ENCODE results near the gene MYL2. TPM values are rescaled to one million over a fixed set of nuclear protein-coding genes. Genes with fewer than 3 reads are reported as not detected.

Gene MYL2
- total and polyA plus RNA-seq, 12 donors = 9,270 to 56,186 (median 26,130) TPM

DNA sequence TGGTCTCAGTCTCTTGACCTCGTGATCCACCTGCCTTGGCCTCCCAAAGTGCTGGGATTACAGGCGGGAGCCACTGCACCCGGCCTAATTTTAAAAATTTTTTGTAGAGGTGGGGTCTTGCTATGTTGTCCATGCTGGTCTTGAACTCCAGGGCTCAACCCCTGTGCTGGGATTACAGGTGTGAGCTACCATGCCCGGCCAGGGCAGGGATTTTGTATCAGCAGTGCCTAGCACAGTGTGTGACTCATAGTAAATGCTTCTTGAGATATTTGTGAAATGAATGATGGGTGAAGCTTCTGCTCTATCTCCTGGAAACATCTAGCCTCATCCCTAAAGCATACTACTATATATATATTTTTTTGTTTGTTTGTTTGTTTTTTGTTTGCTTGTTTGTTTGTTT, 37.1 kb downstream of the MYL2 start:
- TF ChIP-seq, protein P1, sequence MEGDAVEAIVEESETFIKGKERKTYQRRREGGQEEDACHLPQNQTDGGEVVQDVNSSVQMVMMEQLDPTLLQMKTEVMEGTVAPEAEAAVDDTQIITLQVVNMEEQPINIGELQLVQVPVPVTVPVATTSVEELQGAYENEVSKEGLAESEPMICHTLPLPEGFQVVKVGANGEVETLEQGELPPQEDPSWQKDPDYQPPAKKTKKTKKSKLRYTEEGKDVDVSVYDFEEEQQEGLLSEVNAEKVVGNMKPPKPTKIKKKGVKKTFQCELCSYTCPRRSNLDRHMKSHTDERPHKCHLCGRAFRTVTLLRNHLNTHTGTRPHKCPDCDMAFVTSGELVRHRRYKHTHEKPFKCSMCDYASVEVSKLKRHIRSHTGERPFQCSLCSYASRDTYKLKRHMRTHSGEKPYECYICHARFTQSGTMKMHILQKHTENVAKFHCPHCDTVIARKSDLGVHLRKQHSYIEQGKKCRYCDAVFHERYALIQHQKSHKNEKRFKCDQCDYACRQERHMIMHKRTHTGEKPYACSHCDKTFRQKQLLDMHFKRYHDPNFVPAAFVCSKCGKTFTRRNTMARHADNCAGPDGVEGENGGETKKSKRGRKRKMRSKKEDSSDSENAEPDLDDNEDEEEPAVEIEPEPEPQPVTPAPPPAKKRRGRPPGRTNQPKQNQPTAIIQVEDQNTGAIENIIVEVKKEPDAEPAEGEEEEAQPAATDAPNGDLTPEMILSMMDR (IDR thresholded peaks at IDR 0.05) = no peak
- intact Hi-C loops (cut with DNase I) = loop anchor here in 7 of 10 donors (5.0 to 10.0 kb wide), 9 partner anchors 138 to 778 kb away; partner anchors contain the start of genes TCTN1 (in 3 of the 7), ARPC3 (in 2 of the 7), PPP1CC (in 2 of the 7) and FAM216A (in 1 of the 7)
- Histone ChIP-seq H3K4me1 (peaks cover 0 to 16% (median 7%) of the 10 kb centered on the region in 9 donors), H3K9me3 (peaks cover 0 to 4% (median 0%) of the 10 kb centered on the region in 11 donors), H3K27me3 (no peaks in the 10 kb centered on the region), H3K36me3 (no peaks in the 10 kb centered on the region), H3K4me3 (no peak overlapping the region), H3K27ac (no peak overlapping the region)
- DNase-seq (no peak), ATAC-seq (no peak)
- 91 to 92% methylated on average over 4 of the region's 4 CpGs for WGBS, 2 donors

DNA sequence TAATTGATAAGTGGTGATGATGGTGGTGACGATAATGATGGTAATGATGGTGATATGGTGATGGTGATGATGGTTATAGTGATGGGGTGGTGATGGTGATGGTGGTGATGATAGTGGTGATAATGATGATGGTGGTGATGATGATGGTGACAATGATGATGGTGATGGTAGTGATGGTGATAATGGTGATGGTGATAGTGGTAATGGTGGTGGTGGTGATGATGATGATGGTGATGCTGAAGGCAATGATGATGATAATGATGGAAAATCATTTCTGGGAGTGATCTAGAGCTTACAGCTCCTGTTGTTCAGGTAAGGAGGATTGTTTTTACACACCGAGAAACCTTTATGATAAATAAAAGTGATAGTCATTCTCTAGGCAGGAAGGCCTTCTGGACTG, 39.7 kb downstream of the MYL2 start:
- 83 to 93% methylated on average over 2 of the region's 2 CpGs for WGBS, 2 donors
- Histone ChIP-seq H3K27ac (no peak overlapping the region), H3K9me3 (peaks cover 0 to 6% (median 0%) of the 10 kb centered on the region in 11 donors), H3K4me1 (peaks cover 0 to 16% (median 5%) of the 10 kb centered on the region in 9 donors), H3K27me3 (no peaks in the 10 kb centered on the region), H3K36me3 (no peaks in the 10 kb centered on the region), H3K4me3 (no peak overlapping the region)
- TF ChIP-seq, protein P1 (IDR thresholded peaks at IDR 0.05) = no peak
- DNase-seq (no peak), ATAC-seq (no peak)
- intact Hi-C loops (cut with DNase I) = loop anchor here in 7 of 10 donors (5.0 to 10.0 kb wide), 9 partner anchors 136 to 776 kb away; partner anchors contain the start of genes TCTN1 (in 3 of the 7), ARPC3 (in 2 of the 7), PPP1CC (in 2 of the 7) and FAM216A (in 1 of the 7)

DNA sequence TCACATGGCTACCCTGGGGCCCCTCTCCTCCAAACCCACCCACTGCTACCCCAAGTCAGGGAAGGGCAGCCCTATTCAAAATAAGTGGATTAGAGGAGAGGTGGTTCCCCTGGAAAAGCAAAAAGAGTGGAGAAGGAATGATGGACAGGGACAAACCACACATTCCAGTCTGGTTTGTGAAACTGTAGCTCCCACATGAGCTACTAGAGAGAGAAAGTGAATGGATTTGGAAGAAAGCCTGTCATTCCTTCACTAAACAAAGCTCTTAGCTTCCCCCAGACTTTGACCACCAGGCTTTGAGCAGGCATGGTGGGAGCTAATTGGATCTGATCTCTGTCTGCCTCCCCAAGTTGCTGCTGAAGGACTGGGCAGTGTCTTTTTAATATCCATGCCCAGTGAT, 45.6 kb downstream of the MYL2 start:
- no peaks in the 10 kb centered on the region for H3K27me3 ChIP-seq
- H3K9me3 ChIP-seq = peaks cover 0 to 8% (median 0%) of the 10 kb centered on the region in 11 donors
- no peak overlapping the region for H3K4me3 ChIP-seq
- peaks cover 0 to 10% (median 0%) of the 10 kb centered on the region in 9 donors for H3K4me1 ChIP-seq
- intact Hi-C loops (cut with DNase I) = no loop called here
- no peaks in the 10 kb centered on the region for H3K36me3 ChIP-seq
- H3K27ac ChIP-seq = no peak overlapping the region
- ATAC-seq = no peak
- TF ChIP-seq, protein P1 (IDR thresholded peaks at IDR 0.05) = no peak
- DNase-seq = no peak

DNA sequence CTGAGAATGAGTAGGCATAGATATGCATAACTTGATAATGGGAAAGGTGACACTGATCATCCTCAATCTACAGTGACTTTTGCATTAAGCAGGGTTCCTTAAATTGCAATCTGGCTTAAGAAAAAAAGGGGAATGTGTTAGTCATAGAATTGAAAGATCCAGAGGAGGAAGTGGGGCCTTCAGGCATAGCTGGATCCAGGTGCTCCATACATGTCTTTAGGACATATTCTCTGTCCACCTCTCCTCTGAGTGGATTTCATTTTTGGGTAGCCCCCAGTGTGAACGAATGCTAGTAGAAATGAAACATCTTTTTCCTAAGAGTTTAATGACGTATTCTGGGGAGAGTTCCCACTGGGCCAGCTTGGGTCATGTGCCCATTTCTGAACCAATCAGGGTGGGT, 46.0 kb downstream of the MYL2 start:
- H3K9me3 ChIP-seq = peaks cover 0 to 4% (median 0%) of the 10 kb centered on the region in 11 donors
- TF ChIP-seq, protein P1 (IDR thresholded peaks at IDR 0.05) = no peak
- H3K36me3 ChIP-seq = no peaks in the 10 kb centered on the region
- no peaks in the 10 kb centered on the region for H3K27me3 ChIP-seq
- DNase-seq (no peak), ATAC-seq (no peak)
- H3K27ac ChIP-seq = no peak overlapping the region
- no peak overlapping the region for H3K4me3 ChIP-seq
- intact Hi-C loops (cut with DNase I) = no loop called here
- peaks cover 0 to 10% (median 0%) of the 10 kb centered on the region in 9 donors for H3K4me1 ChIP-seq
- WGBS, 2 donors = 80 to 88% methylated on average over 2 of the region's 2 CpGs
